ENCODE data around the gene TMEM115. TPM values are rescaled to one million over a fixed set of nuclear protein-coding genes. Genes with fewer than 3 reads are reported as not detected.

Gene TMEM115
- total RNA-seq, 1 donor from 2014 or later, result 42.5 TPM

DNA sequence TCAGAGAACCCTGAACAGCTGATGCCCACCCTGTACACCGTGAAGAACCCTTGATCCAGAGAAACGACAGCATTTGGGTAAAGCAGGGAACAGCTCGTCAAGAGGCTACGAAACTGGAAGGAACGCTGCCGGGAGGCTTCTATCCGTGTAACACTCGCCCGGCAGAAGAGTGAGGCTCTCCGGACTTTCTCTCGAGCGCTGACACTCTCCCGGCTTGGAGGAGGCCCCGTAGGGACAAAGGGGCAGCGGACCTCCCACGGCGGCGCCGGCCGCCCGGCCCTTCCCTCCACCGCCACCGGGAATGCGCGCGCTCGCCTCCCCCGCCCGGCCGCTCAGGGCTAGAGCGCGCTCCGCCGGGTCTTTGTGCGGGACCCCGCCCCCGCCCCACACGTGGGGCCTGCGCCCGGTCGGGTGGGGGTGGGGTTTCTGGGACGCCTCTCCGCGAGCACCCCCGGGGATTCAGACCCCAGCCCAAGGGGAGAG is 38.4 kb downstream of the TMEM115 start:
- peaks cover 6% of the 10 kb centered on the region for H3K9me3 Mint-ChIP-seq (ENCODE audit: unreplicated experiment)
- TF ChIP-seq, protein P1, sequence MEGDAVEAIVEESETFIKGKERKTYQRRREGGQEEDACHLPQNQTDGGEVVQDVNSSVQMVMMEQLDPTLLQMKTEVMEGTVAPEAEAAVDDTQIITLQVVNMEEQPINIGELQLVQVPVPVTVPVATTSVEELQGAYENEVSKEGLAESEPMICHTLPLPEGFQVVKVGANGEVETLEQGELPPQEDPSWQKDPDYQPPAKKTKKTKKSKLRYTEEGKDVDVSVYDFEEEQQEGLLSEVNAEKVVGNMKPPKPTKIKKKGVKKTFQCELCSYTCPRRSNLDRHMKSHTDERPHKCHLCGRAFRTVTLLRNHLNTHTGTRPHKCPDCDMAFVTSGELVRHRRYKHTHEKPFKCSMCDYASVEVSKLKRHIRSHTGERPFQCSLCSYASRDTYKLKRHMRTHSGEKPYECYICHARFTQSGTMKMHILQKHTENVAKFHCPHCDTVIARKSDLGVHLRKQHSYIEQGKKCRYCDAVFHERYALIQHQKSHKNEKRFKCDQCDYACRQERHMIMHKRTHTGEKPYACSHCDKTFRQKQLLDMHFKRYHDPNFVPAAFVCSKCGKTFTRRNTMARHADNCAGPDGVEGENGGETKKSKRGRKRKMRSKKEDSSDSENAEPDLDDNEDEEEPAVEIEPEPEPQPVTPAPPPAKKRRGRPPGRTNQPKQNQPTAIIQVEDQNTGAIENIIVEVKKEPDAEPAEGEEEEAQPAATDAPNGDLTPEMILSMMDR (IDR thresholded peaks at IDR 0.05; ENCODE audit: partially characterized antibody, unreplicated experiment), result no peak
- H3K4me3 Mint-ChIP-seq (ENCODE audit: unreplicated experiment), result peak overlapping the region; percentile 94
- DNase-seq, result peak; percentile 88
- H3K27me3 Mint-ChIP-seq (ENCODE audit: unreplicated experiment), result peaks cover 10% of the 10 kb centered on the region
- peaks cover 16% of the 10 kb centered on the region for H3K4me1 Mint-ChIP-seq (ENCODE audit: low read depth, unreplicated experiment)
- H3K36me3 Mint-ChIP-seq (ENCODE audit: unreplicated experiment), result no peaks in the 10 kb centered on the region
- H3K27ac Mint-ChIP-seq (ENCODE audit: unreplicated experiment), result peak overlapping the region; percentile 96

DNA sequence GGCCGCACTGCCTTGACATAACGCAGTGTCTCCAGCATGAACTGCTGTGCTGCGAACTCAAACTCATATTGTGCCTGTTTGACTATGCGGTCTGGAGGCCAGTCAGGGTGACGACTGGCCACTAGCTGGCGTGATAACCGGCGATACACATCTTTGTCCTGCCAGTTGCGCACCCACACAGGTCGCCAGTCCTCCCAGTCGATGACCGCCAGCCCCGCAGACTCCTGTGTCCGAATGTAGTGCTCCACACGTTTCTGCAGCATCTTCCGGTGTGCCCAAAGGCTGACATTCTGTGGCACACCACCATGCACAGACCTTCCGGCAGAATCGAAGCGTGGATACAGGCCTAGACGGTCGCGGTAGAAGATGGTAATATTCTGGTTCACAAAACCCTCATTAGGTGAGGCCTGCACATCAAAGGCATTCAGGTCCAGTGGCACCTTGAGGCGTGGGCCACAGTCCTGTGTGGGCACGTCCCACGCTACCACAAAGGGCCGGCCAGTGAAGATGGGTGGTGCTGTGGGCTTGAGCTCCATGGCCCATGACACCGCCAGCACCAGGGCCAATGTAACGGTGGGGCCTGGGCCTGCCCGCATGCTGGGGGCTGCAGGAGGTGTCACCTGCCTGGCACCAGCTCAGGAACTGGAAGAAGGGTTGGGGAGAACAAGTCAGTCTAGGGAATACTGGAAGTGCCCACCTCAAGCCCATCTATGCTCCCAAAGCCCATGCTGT is 39.3 kb downstream of the TMEM115 start:
- peak overlapping the region; percentile 94 for H3K4me3 Mint-ChIP-seq (ENCODE audit: unreplicated experiment)
- peak overlapping the region; percentile 96 for H3K27ac Mint-ChIP-seq (ENCODE audit: unreplicated experiment)
- TF ChIP-seq, protein P1 (IDR thresholded peaks at IDR 0.05; ENCODE audit: partially characterized antibody, unreplicated experiment), result no peak
- H3K9me3 Mint-ChIP-seq (ENCODE audit: unreplicated experiment), result peaks cover 6% of the 10 kb centered on the region
- H3K4me1 Mint-ChIP-seq (ENCODE audit: low read depth, unreplicated experiment), result peaks cover 16% of the 10 kb centered on the region
- DNase-seq, result no peak
- no peaks in the 10 kb centered on the region for H3K36me3 Mint-ChIP-seq (ENCODE audit: unreplicated experiment)
- H3K27me3 Mint-ChIP-seq (ENCODE audit: unreplicated experiment), result peaks cover 14% of the 10 kb centered on the region

- Mint-ChIP-seq H3K9me3 (ENCODE audit: unreplicated experiment) (peaks cover 4% of the 10 kb centered on the region), H3K4me3 (ENCODE audit: unreplicated experiment) (peak overlapping the region; percentile 94), H3K27me3 (ENCODE audit: unreplicated experiment) (peaks cover 14% of the 10 kb centered on the region), H3K4me1 (ENCODE audit: low read depth, unreplicated experiment) (peaks cover 12% of the 10 kb centered on the region), H3K27ac (ENCODE audit: unreplicated experiment) (no peak overlapping the region), H3K36me3 (ENCODE audit: unreplicated experiment) (no peaks in the 10 kb centered on the region)
- no peak for DNase-seq
- TF ChIP-seq, protein P1 (IDR thresholded peaks at IDR 0.05; ENCODE audit: partially characterized antibody, unreplicated experiment), result no peak
These were observed 40.0 kb downstream of the TMEM115 start for GRCh38 chr3:50319181-50319893.

GRCh38 chr3:50318615-50319014 is 40.7 kb downstream of the TMEM115 start:
- Mint-ChIP-seq H3K27ac (ENCODE audit: unreplicated experiment) (no peak overlapping the region), H3K27me3 (ENCODE audit: unreplicated experiment) (peaks cover 14% of the 10 kb centered on the region), H3K4me3 (ENCODE audit: unreplicated experiment) (peak overlapping the region; percentile 52), H3K4me1 (ENCODE audit: low read depth, unreplicated experiment) (peaks cover 12% of the 10 kb centered on the region), H3K36me3 (ENCODE audit: unreplicated experiment) (peaks cover 4% of the 10 kb centered on the region), H3K9me3 (ENCODE audit: unreplicated experiment) (peaks cover 4% of the 10 kb centered on the region)
- TF ChIP-seq, protein P1 (IDR thresholded peaks at IDR 0.05; ENCODE audit: partially characterized antibody, unreplicated experiment), result no peak
- DNase-seq, result no peak

DNA sequence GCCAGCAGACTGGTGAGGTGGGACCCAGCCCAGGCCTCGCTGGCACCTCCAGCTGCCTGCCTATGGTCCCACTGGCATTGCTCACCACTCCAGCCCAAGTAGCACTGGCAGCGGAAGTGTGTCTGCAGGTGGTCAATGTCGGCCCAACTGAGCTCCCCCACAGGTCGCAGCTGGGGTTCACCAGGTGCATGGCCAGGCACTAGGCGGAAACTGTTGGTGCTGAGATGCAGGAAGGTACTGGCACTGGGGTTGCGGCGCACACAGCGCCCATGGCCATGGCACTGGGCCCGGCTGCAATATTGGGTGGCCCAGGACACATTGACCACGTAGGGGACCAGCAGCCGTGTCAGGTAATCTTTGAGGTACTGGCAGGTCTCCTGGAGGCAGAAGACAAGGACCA is 41.2 kb downstream of the TMEM115 start:
- Mint-ChIP-seq H3K9me3 (ENCODE audit: unreplicated experiment) (peaks cover 5% of the 10 kb centered on the region), H3K4me3 (ENCODE audit: unreplicated experiment) (no peak overlapping the region), H3K27me3 (ENCODE audit: unreplicated experiment) (peaks cover 15% of the 10 kb centered on the region), H3K4me1 (ENCODE audit: low read depth, unreplicated experiment) (peaks cover 12% of the 10 kb centered on the region), H3K36me3 (ENCODE audit: unreplicated experiment) (peaks cover 6% of the 10 kb centered on the region), H3K27ac (ENCODE audit: unreplicated experiment) (no peak overlapping the region)
- TF ChIP-seq, protein P1 (IDR thresholded peaks at IDR 0.05; ENCODE audit: partially characterized antibody, unreplicated experiment), result no peak
- DNase-seq, result no peak
